Measurements from ENCODE around the gene TEAD1.
A peak's percentile ranks its signal among the peaks of the same experiment; 100 is the strongest.

The TEAD1 gene

DNA sequence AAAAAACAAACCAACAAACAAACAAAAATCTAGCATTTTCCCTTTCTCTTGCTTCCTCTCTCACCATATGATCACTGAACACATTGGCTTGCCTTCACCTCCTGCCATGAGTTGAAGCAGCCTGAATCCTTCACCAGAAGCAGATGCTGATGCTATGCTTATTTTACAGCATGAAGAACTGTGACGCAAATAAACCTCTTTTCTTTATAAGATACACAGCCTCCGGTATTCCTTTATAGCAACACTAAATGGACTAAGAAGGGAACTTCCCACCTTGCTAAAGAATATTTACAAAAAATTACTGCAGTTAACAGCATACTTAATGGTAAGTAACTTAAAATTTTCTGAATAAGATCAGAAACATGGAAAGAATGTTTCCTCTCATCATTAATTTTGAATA, 27.7 kb upstream of the TEAD1 start:
- no peak for ATAC-seq
- Mint-ChIP-seq H3K27ac (no peak overlapping the region), H3K9me3 (no peaks in the 10 kb centered on the region), H3K36me3 (no peaks in the 10 kb centered on the region), H3K4me3 (no peak overlapping the region), H3K4me1 (no peaks in the 10 kb centered on the region), H3K27me3 (peaks cover 19% of the 10 kb centered on the region)

DNA sequence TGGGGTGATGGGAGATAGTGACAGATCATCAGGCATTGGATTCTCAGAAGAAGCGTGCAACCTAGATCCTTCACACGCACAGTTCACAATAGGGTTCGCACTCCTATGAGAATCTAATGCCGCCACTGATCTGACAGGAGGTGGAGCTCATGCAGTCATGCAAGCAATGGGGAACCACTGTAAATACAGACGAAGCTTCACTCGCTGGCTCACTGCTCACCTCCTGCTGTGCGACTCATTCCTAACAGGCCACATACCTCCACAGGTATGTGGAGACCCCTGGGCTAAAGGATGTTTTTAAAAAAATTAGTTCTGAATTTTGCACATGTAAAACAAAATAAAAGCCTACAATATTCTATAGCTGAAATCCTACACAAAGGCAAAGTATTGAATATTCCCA, 20.5 kb upstream of the TEAD1 start:
- Mint-ChIP-seq H3K4me1 (no peaks in the 10 kb centered on the region), H3K27me3 (no peaks in the 10 kb centered on the region), H3K9me3 (peaks cover 7% of the 10 kb centered on the region), H3K27ac (no peak overlapping the region), H3K36me3 (no peaks in the 10 kb centered on the region), H3K4me3 (no peak overlapping the region)
- no peak for ATAC-seq

GRCh38 chr11:12655842-12656241, 18.4 kb upstream of the TEAD1 start:
- H3K4me3 Mint-ChIP-seq: no peak overlapping the region
- ATAC-seq: no peak
- peaks cover 7% of the 10 kb centered on the region for H3K9me3 Mint-ChIP-seq
- no peaks in the 10 kb centered on the region for H3K36me3 Mint-ChIP-seq
- no peak overlapping the region for H3K27ac Mint-ChIP-seq
- no peaks in the 10 kb centered on the region for H3K4me1 Mint-ChIP-seq
- no peaks in the 10 kb centered on the region for H3K27me3 Mint-ChIP-seq

DNA sequence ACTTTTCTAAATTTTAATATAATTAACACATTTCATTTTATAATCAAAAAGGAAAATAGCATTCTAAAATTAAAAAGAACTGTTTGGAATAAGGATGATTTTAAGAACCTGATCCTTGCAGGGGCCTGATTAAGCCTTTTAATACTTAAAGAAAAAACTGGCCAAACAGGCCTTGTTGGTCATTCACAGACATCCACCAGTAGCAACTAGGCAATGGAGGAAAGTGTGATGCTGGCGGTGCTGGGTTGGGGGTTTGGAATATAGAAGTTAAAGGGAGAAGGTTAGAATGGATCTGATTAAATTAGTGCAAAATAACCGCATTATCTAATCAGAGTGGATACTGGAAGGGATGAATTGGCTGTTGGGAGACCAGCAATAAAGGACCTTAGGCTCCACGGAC, 16.9 kb upstream of the TEAD1 start:
- H3K4me3 Mint-ChIP-seq: no peak overlapping the region
- no peak overlapping the region for H3K27ac Mint-ChIP-seq
- H3K4me1 Mint-ChIP-seq: no peaks in the 10 kb centered on the region
- H3K36me3 Mint-ChIP-seq: no peaks in the 10 kb centered on the region
- ATAC-seq: no peak
- peaks cover 3% of the 10 kb centered on the region for H3K9me3 Mint-ChIP-seq
- H3K27me3 Mint-ChIP-seq: no peaks in the 10 kb centered on the region

DNA sequence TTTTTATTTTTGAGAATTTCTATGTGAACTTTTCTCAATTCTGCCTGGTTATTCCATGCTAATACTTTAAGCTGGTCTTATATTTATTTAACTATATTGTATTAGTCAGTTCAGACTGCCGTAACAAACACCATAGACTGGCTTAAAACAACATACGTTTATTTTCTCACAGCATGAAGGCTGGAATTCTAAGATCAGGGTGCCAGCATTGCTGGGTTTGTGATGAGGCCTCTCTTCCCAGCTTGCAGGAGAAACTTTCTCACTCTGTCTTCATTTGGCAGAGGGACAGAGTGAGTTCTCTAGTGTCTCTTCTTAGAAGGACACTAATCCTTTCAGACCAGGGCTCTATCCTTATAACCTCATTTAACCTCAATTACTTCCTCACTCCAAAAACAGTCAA, 16.2 kb upstream of the TEAD1 start:
- Mint-ChIP-seq H3K27ac (no peak overlapping the region), H3K9me3 (peaks cover 3% of the 10 kb centered on the region)

GRCh38 chr11:12662101-12662689, 12.0 kb upstream of the TEAD1 start:
- Mint-ChIP-seq H3K36me3 (no peaks in the 10 kb centered on the region), H3K4me3 (no peak overlapping the region), H3K27ac (no peak overlapping the region), H3K27me3 (peaks cover 19% of the 10 kb centered on the region), H3K4me1 (no peaks in the 10 kb centered on the region), H3K9me3 (peaks cover 10% of the 10 kb centered on the region)
- ATAC-seq: no peak

More for the DNA sequence above, 16.2 kb upstream of the TEAD1 start:
- ATAC-seq: no peak
- no peaks in the 10 kb centered on the region for H3K36me3 Mint-ChIP-seq
- no peaks in the 10 kb centered on the region for H3K27me3 Mint-ChIP-seq
- no peak overlapping the region for H3K4me3 Mint-ChIP-seq
- no peaks in the 10 kb centered on the region for H3K4me1 Mint-ChIP-seq

- no peak for ATAC-seq
- Mint-ChIP-seq H3K27ac (no peak overlapping the region), H3K27me3 (peaks cover 34% of the 10 kb centered on the region), H3K9me3 (peaks cover 14% of the 10 kb centered on the region), H3K36me3 (no peaks in the 10 kb centered on the region), H3K4me3 (no peak overlapping the region), H3K4me1 (no peaks in the 10 kb centered on the region)
Measured at GRCh38 chr11:12664385-12664784, 9.8 kb upstream of the TEAD1 start.

DNA sequence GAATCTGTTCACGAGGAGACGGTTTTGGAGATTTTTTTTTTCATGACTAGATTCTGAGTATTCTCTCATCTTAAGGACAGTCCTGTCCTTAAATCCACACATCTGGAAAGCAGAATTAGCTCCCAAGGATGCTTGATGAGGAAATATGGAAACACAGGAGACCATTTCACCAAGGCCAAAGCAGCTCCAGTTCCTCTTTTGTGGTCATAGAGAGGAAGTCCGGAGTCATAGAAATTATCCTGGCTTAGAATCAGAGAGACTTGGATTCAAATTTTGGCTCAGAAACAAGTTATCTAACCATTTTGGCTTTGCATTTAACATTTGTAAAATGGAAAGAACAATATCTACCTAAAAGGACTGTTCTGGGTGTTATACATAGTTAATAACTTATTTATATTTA, 7.3 kb upstream of the TEAD1 start:
- H3K9me3 Mint-ChIP-seq: peaks cover 15% of the 10 kb centered on the region
- no peak for ATAC-seq
- H3K27me3 Mint-ChIP-seq: peaks cover 55% of the 10 kb centered on the region
- H3K27ac Mint-ChIP-seq: no peak overlapping the region
- no peaks in the 10 kb centered on the region for H3K36me3 Mint-ChIP-seq
- H3K4me1 Mint-ChIP-seq: no peaks in the 10 kb centered on the region
- no peak overlapping the region for H3K4me3 Mint-ChIP-seq

- Mint-ChIP-seq H3K27ac (no peak overlapping the region), H3K4me3 (no peak overlapping the region), H3K4me1 (no peaks in the 10 kb centered on the region), H3K36me3 (no peaks in the 10 kb centered on the region), H3K9me3 (peaks cover 15% of the 10 kb centered on the region), H3K27me3 (peaks cover 62% of the 10 kb centered on the region)
- no peak for ATAC-seq
Measured at GRCh38 chr11:12667646-12668045, 6.6 kb upstream of the TEAD1 start.

DNA sequence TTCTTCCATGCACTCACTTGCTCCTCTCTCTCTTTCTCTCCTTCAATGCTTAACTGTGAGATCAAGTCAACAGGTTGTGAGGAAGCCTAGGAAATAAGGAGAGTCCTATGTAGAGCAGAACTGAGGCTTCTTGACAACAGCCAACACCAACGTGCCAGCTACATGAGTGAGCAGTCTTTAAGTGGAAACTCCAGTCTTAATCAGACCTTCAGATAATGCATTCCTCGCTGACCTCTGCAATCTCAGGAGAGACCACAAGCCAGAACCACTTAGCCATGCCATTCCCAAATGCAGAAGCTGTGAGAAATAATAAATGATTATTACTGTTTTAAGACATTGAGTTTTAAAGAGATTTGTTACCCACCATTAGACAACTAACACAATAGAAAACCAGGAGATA, 6.1 kb upstream of the TEAD1 start:
- Mint-ChIP-seq H3K27me3 (peaks cover 65% of the 10 kb centered on the region), H3K4me1 (no peaks in the 10 kb centered on the region), H3K36me3 (no peaks in the 10 kb centered on the region), H3K27ac (no peak overlapping the region), H3K9me3 (peaks cover 15% of the 10 kb centered on the region), H3K4me3 (no peak overlapping the region)
- ATAC-seq: no peak

GRCh38 chr11:12669930-12670329, 4.3 kb upstream of the TEAD1 start:
- Mint-ChIP-seq H3K27me3 (peaks cover 56% of the 10 kb centered on the region), H3K27ac (no peak overlapping the region), H3K36me3 (no peaks in the 10 kb centered on the region), H3K9me3 (peaks cover 13% of the 10 kb centered on the region), H3K4me1 (no peaks in the 10 kb centered on the region), H3K4me3 (no peak overlapping the region)
- ATAC-seq: no peak

GRCh38 chr11:12671370-12671769, 2.9 kb upstream of the TEAD1 start:
- H3K4me3 Mint-ChIP-seq: no peak overlapping the region
- peaks cover 51% of the 10 kb centered on the region for H3K27me3 Mint-ChIP-seq
- no peak overlapping the region for H3K27ac Mint-ChIP-seq
- H3K9me3 Mint-ChIP-seq: peaks cover 7% of the 10 kb centered on the region
- H3K4me1 Mint-ChIP-seq: no peaks in the 10 kb centered on the region
- no peak for ATAC-seq
- no peaks in the 10 kb centered on the region for H3K36me3 Mint-ChIP-seq

DNA sequence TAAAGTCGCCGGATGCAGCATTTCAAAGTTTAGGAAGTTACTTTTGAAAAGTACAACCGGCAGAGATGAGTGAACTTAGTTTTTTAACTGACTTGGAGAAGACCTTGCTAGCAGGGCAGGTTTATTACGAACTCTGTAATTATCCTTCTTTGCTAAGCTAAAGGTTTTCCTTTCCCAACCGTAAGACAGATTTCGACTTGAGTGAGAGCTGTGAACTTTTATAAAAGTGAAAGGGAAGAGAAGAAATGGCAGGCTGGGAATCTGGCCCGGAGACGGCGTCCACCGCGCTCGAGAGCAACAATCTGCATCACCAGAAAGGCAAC, 659 bp upstream of the TEAD1 start:
- Mint-ChIP-seq H3K9me3 (peaks cover 7% of the 10 kb centered on the region), H3K27me3 (peaks cover 51% of the 10 kb centered on the region), H3K4me3 (peak overlapping the region; percentile 64), H3K36me3 (no peaks in the 10 kb centered on the region), H3K4me1 (no peaks in the 10 kb centered on the region), H3K27ac (no peak overlapping the region)
- ATAC-seq: no peak

GRCh38 chr11:12674571-12674935, 332 bp downstream of the TEAD1 start:
- Mint-ChIP-seq H3K27ac (no peak overlapping the region), H3K9me3 (no peaks in the 10 kb centered on the region), H3K4me1 (no peaks in the 10 kb centered on the region), H3K27me3 (peaks cover 51% of the 10 kb centered on the region), H3K4me3 (no peak overlapping the region), H3K36me3 (no peaks in the 10 kb centered on the region)
- peak; percentile 34 for ATAC-seq

DNA sequence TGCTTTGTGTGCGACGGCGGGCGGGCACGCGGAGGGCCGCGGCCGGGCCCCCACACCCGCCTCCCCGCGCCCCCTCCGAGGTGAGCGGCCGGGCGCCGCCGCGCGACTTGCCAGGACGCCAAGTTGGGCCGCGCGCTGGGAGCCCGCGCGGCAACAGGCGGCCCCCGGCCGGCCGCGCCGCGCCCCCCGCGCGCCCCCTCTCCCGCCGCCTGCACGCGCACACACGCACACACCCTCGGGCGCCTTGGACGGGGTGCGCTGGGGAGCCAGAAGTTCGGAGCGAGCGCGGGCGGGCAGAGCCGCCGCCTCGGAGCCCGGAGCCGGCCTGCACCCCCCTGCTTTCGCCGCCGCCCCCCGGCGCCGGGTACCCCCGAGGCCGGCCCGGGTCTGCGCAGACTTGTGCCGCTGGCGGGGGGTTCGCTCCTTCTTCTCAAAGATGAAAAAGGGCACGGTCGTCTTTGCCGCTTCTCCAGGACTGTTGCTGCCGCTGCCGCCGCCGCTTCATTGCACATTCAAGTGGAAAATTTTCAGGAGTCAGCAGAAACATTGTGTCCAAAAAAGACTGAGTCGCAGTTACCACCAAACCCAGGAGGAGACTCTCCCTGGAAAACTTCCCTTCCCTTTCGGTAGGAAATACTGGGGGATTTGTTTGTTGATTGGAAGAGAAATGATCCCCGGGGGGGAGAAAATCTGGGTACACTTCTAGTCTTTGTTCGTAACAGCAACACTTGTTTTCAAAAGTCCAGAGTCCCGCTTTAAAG, 895 bp downstream of the TEAD1 start:
- ATAC-seq: peak; percentile 20
- Mint-ChIP-seq H3K27me3 (peaks cover 50% of the 10 kb centered on the region), H3K4me3 (peak overlapping the region; percentile 47), H3K9me3 (no peaks in the 10 kb centered on the region), H3K36me3 (no peaks in the 10 kb centered on the region), H3K27ac (no peak overlapping the region), H3K4me1 (no peaks in the 10 kb centered on the region)

DNA sequence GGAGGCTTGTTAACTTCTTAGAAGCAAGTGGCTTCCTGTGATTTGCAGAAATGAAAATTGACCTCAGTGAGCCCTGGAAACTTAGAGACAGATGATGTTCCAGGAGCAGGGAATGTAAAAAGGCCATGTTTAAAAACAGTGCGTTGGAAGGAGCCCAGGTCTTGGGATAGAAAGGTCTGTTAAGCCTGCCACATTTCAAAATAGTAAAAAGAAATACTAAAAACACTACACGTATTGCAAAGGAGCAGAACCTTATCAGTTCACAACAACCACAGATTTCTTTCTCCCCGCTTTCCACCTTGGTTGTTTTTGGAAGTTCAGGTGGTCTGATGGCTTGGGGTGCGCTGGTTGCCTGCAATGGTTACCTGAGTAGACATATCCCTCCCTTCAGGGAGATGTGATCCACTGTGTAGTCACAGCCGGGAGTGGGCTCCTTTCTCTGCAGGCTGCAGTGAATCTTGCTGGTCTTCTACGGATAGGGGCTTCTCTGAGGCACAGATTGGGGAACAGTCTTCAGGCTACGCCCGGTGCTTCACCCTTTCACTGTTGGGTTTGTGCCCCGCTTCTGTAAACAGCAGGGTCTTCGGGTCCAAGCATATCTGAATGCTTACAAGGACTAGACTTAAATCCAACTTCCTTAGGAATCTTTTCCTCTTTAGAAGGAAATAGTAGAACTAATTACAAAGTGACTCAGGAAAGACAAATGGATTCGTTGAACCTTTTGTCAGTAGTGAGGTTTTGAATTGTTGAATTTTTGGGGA, 1.9 kb downstream of the TEAD1 start:
- H3K9me3 Mint-ChIP-seq: no peaks in the 10 kb centered on the region
- ATAC-seq: no peak
- H3K36me3 Mint-ChIP-seq: no peaks in the 10 kb centered on the region
- no peaks in the 10 kb centered on the region for H3K4me1 Mint-ChIP-seq
- no peak overlapping the region for H3K4me3 Mint-ChIP-seq
- peaks cover 42% of the 10 kb centered on the region for H3K27me3 Mint-ChIP-seq
- no peak overlapping the region for H3K27ac Mint-ChIP-seq
